HG02798 (cell line): ENCODE measurements around the gene ATXN7L3.

ENCODE experiments used
- ATAC-seq: cut with Tn5 transposase; IDR thresholded peaks from one replicate; pipeline ENCODE4 v1.9.1; 2021; ENCODE audit warnings: mild to moderate bottlenecking; ENCODE audit not compliant: unreplicated experiment, poor library complexity

Gene ATXN7L3

DNA sequence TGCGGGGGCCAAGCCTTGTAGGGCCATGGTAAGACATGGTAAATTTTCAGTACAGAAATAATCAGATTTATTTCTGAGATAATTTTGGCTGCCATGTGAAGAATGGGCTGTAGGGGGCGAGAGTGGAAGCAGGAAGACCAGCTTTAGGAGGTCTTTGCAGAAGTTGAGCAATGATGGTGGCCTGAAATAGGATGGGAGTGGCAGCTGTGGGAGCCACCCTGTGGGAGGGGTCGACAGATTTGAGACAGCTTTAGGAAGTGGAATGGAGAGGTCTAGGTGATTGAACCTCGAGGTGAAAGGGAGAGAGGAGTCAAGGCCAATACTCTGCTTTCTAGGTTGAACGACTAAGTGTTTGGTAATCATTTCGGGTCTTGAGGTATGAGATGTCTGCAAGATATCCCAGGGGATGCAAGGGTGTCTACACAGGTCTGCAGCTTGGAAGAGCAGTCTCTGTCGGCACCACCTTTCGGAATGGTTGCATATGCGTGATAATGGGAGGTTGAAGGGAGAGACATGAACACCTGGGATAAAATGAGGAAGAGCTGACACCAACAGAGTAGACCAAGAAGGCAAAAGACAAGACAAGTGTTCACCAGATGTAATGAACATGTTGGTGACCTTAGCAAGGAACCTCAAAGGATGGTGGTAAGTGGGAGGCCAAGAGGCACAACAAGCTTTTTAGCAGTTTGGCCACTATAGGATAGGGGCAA, 4.2 kb upstream of the ATXN7L3 start:
- ATAC-seq, result no peak

DNA sequence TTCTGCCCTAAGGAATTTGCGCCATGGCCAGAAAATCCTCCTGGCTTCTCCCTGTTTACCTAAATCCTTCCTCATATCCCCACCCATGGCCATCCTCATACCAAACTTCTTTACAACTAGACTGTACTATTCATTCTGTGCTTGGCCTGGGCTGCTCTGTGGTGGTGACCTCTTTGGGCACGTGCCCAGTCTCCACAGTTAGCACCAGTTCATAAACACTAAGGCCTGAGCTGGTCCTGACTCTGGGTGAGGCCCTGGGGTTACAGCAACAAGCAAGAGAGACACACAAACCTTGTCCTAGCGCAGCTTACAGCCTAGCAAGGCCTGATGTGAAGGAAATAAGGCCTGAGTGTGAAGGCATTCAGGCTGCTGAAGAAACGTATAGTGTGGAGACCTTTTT, 3.1 kb upstream of the ATXN7L3 start:
- ATAC-seq, result no peak

DNA sequence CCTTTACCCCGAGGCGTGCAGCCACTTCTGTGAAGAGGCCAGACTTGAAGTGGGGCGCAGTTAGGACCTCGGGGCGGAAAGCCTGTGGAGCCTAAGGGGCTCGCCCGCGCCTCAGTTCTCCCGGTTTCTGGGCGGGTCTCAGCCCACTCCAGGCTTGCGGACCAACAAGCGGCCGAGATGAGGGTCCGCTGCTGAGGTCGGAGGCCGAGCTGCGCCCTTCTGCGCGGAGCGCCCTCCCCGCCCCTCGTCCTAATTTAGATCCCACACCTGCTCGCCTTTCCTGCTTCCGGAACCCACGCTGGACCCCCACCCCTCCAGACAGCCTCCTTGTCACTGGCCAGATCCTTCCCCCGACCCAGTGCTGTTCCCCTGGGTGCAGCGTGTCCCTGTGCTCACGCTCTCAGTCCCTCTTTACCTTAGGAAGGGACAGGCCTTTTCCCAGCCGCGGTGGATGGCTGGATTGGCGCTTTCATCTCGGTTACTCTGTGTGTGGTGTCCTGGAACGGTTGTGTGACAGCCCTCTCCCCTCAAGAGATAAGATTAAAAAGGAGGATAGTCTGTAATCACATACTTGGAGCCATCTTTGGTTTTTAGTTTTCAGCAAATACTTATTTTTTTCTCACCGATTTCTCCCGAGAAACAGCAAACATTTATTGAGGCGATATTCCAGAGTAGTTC, 933 bp upstream of the ATXN7L3 start:
- no peak for ATAC-seq

DNA sequence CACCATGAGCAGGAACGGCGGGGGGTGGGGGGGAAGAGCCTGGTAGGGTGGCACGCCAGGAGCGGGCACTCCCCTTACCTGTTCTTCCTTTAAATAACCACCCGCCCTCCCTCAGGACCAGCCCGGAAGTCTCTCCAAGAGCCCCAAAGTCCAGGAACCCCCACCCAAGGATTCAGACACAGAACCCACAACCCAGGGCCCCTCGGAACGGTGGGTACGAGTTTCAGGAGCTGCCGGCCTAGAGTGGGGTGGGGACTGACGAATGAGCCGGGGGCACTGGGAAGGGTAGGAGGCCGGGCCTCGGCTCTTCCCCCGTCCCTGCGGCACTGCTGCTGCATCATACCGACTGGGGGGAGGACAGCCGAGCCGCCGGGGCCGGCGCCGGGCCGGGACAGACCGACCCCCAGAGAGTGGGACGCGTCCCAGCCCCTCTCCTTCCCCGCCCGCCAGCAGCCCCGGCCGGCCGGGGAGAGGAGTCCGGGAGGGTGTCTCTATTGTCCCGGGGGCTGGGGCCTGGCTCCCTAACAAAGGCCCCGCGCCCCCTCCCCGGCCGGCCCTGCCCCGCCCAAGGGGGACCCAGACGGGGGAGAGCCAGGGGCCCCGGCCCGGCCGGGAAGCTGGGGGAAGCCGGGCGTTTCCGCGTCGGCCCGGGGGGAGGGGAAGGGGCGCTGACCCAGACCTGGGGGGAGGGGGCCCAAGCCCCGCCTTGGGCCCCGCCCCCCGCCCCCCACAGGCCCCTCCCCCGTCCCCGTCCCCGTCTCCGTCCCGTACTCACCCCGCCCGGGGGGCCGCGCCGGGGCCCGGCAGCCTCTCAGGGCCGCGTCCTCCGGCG, 747 bp downstream of the ATXN7L3 start:
- peak; percentile 20 for ATAC-seq

DNA sequence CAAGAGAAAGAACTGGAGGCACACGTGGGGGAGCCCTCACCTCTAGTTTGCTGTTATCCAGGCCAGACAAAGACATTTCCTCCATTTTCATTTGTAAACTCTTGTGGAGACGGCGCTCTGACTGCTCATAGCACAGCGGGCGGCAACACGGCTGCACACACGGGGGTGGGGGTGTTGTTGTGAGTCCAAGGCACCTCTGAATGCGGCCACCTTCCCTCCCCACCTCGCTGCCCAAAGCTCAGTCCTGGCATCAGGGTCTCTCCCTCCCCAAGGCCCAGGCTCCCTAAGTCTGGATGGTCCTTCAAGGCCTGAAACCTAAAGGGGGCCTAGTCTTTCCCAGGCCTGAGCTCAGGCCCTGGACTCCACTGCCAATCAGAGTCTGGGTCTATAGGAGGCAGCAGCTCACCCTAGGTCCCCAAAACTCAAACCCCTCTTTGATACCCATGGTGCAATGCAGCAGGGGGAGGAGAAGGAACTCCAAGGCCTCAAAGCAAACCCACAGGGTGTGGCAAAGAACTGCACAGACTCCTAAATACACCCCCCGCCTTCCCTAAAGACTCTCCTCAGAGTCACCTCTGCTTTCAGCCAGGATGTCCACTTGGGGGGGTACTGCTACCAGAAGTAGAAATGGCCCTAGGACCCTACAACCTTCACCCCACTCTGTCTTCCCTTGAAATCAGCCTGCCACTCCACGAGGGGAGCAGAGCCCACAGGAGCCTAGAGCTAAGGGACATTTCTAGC, 1.5 kb downstream of the ATXN7L3 start:
- ATAC-seq, result no peak

DNA sequence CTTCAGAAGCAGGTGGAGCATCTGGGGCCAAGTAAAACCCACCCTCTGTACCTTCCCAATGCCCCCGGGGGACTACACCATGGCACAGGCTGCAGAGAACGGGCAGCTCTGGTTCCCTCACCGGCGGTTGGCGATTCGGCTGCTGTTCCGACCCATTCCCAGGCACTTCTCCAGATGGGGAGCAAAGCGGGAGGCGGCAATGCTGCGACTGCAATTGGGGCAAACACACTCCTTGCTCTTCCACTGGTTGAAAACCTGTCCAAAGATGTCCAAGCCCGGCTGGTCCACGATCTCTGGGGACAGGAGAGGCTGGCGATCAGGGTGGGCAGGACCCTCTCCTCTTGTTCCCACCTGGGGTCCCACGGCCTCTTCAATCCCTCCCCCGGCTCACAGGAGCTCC, 2.6 kb downstream of the ATXN7L3 start:
- ATAC-seq, result no peak

DNA sequence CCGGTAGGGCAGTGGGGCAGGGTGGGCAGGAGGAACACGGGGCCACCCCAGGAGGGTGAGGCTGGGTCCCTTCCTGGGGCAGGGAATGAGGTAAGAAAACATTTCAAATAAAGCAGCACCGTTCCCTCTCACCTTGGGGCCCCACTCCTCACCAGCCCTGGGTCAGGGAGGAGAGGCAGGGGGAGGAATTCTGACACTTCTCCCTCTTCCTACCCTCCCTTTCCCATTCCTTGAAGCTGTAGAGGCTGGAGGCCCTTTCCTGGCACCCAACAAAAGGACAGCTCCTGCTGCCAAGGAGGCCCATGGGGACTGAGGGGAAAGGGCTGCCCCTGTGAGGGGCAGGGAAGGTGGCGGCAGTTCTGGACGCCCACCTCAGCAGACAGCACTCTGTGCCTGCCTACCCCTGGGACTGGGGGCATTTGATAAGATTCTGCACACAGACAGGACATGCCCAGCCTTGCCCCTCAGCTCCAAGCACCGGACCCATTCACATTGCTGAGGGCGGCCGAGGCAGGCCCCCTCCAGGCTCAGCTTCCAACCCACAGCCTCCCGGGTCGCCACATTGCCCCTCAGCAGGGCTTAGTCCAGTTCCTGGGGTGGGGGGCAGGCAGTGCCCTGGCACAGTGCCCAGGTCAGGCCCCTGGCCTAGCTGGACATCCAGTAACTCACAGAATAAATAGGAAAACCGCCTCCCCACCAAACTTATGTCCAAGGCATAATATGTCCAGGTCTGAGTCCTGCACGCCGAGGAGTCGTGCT, 6.2 kb downstream of the ATXN7L3 start:
- no peak for ATAC-seq

DNA sequence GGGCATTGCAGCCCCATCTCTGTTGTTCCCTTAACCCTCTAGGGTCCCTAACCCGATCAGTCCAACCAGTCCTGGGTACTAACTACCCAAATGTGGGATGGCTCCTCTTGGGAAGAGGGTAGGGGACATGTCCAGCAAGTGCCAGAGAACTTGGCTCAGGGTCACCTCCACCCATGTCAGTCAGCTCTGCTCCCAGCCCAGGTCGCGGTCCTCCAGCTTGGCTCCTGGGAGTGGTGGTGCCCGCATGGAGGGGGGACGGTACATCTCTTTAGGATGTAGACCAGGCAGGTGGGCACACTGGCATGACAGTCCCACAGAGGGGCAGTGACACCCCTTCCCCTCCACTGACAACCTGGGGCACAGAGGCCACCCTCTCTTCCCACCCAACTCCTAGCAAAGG, 6.9 kb downstream of the ATXN7L3 start:
- no peak for ATAC-seq

DNA sequence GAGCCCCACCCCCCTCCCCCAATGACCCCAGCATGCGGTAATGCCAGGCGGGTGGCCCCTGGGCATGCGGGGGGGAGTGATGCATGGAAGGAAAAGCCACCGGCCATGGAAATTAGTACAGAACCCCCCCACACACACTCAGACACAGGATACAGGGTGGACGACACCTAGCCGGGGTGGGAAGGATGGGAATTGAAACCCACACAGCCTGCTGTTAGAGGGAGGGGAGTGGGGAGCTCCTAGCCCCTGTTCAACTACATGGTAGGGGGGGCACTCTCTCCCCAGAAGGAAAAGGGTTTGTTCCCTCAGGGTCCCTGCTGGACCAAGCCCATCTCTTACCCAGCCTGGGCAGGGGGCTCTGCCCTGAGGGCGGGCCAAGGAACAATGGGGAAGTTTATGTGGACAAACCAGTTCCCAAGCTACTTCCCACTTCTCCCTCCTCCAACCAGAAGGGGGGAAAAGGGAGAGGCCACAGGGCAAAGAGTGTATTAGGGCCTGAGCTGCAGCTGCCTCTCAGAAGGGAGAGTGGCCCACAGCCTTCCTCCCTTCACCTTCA, 7.7 kb downstream of the ATXN7L3 start:
- no peak for ATAC-seq

DNA sequence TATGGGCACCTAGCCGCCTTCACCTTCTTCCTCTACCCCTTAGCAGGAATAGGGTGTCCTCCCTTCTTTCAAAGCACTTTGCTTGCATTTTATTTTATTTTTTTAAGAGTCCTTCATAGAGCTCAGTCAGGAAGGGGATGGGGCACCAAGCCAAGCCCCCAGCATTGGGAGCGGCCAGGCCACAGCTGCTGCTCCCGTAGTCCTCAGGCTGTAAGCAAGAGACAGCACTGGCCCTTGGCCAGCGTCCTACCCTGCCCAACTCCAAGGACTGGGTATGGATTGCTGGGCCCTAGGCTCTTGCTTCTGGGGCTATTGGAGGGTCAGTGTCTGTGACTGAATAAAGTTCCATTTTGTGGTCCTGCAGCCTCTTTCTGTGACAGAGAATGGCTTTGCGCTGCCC, 8.3 kb downstream of the ATXN7L3 start:
- no peak for ATAC-seq

DNA sequence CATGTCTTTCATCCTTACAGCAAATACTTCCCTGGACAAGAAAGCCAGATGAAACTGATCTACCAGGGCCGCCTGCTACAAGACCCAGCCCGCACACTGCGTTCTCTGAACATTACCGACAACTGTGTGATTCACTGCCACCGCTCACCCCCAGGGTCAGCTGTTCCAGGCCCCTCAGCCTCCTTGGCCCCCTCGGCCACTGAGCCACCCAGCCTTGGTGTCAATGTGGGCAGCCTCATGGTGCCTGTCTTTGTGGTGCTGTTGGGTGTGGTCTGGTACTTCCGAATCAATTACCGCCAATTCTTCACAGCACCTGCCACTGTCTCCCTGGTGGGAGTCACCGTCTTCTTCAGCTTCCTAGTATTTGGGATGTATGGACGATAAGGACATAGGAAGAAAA, 9.2 kb downstream of the ATXN7L3 start:
- no peak for ATAC-seq

DNA sequence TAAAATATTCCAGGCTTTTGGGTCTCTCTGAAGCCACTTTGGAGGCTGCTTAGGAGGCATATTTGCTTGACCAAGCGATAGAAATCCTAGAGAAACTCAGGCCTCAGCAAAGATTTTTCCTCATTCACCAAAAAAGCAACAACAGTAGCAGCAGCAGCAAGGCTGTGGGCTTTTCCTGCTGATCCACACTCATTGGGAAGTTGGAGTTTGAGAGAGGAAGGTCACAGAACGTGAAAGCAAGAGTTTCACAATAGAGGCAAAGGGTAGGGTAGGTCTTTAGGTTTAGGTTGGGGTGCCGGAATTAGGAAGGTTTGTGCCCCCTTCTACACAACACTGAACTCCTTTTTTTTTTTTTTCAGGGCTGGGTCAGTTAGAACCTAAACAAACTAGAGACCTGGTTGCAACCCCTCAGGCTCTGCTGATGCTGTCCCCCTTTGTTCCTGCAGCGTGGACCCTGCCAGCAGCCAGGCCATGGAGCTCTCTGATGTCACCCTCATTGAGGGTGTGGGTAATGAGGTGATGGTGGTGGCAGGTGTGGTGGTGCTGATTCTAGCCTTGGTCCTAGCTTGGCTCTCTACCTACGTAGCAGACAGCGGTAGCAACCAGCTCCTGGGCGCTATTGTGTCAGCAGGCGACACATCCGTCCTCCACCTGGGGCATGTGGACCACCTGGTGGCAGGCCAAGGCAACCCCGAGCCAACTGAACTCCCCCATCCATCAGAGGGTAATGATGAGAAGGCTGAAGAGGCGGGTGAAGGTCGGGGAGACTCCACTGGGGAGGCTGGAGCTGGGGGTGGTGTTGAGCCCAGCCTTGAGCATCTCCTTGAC, 10.9 kb downstream of the ATXN7L3 start:
- no peak for ATAC-seq

DNA sequence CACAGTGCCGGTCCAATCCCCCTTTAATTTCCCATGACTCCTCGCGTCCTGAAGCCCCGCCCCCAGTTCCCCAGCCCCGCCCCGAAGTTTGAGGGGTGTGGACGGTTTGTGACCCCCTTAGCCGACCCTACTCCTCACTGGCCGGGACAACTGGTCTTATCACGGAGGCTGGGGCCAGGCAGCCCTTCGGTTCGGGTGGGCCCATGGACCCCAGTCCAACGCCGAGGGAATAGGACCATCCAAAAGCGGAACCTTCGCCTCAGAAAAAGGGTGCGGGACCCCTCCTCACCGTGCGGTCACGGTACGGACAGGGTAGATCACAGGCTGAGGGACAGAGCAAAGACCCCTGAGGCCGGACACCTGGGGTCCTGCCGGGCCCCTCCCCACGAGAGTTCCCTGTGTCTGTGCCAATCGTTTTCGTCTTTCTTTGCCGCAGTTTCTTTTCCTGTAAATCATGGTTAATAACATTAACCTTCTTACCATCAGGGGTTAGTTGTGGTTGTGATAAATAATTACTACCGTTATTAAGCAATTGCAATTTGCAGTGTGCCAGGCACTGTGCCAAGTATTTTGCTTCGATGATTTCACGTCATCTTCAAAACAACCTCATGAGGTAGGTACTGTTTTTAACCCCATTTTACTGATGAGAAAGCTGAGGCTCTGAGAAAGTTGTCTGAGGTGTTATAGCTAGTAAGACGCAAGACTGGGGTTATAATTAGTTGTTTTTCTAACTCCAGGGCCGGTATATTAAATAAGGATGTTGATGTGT, 12.4 kb downstream of the ATXN7L3 start:
- ATAC-seq, result peak; percentile 51

DNA sequence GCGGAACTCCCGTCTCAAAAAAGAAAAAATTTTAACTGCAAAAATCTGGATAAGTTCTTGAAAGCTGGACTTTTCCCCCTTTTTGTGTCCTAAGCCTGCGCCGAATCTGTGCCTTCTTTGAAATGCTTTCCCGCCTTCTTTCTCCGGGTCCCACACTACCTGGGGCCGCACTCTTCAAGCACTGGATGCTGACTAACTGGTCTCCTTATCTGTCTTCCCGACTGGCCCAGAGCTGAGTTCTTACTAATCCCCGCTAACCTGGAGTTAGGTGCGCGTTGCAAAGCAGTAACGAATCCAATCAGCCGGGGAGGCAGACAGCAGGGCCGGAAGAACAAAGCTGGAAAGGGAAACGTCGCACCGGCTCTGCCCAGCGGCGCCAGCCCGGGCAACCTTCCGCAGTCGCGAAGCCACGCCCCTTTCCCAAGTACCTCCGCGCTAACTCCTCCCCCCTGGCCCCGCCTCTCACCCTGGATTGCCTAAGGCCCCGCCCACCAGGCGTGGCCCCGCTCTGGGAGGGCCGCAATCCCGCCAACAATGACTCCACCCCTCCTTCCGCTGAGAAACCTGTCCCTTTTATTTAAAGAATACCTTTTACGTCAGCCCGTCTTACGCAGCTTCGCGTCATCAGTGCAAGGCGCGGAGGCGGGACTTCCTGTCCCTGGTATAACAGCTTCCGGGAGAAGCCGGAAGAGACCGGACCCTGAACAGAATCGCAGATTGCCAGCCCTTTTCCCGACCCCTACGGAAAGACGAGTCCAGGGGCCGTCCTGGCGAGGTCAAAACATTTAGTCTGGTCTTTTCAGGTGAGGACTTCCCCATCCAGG, 13.2 kb downstream of the ATXN7L3 start, which contains the start of gene TMUB2:
Gene TMUB2, plus strand, starts transcription at position 666 of the 824 bp plus-strand sequence. CDS start 737 bp downstream, outside the sequence.
- peak; percentile 93 for ATAC-seq

DNA sequence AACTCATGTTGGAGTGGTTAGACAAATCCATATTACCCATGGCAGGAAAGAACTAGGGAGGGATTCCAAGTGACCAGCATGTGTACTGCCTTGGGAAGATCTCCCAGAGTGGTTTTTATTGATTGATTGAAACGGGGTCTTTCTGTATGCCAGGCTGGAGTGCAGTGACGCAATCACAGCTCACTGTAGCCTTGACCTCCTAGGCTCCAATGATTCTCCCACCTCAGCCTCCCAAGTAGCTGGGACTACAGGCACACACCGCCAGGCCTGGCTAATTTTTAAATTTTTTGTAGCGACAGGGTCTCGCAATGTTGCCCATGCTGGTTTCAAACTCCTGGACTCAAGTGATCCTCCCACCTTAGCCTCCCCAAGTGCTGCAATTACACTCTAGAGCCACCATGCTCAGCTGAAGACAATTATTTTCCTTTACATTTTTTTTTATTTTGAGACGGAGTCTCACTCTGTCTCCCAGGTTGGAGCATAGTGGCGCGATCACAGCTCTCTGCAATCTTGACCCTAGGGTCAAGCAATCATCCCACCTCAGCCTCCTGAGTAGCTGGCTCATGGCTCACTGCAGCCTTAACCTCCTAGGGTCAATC, 15.4 kb downstream of the ATXN7L3 start:
- ATAC-seq, result no peak

DNA sequence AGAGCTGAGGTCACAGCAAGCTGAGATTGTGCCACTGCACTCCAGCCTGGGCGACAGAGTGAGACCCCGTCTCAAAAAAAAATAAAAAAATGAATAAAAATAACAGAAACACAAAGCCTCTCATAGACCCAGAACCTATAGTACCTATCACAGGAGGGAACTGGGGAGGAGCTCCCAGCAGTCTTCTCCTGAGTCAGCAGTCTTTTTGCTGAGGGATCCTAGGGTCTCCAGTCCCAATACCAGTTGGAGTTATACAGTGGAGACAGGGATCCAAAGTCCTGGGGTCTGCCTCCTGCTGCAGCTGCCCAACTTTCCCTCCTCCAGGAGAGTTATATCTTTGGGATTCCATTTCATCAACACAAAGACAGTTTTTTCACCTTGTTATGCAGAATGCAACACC, 16.7 kb downstream of the ATXN7L3 start:
- ATAC-seq, result no peak

DNA sequence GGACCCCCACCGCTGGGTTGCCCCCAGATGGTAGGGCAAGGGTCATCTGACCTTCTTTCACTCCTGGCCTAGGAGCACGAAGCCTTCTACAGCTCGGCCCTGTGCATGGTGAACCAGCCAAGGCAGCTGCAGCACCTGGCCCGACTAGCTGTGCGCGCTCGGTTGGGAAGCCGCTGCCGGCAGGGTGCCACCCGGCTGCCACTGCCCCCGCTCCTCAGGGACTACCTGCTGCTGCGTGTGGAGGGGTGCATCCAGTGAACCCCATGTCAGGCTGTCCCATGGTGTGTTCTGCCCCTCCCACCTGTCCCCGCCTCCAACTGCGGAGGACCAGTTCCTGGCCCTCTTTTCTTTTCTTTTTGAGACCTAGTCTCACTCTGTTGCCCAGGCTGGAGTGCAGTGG, 21.6 kb downstream of the ATXN7L3 start:
- ATAC-seq, result no peak
